Astrocyte (in vitro differentiated cells and primary cell): ENCODE data around the gene PLXDC2.

Source experiments
- EZH2 ChIP-seq: IDR thresholded peaks from 2 replicates; pipeline ENCODE4 v1.6.1; 2012; ENCODE audit warnings: mild to moderate bottlenecking, low read length, inconsistent platforms; ENCODE audit not compliant: insufficient read depth
- TF ChIP-seq, protein P1 (sequence below): IDR thresholded peaks from 2 replicates; pipeline ENCODE4 v1.5.1; 2011; ENCODE audit warnings: low read depth, mild to moderate bottlenecking, inconsistent platforms, low read length, moderate library complexity; ENCODE audit not compliant: insufficient read depth

DNA sequence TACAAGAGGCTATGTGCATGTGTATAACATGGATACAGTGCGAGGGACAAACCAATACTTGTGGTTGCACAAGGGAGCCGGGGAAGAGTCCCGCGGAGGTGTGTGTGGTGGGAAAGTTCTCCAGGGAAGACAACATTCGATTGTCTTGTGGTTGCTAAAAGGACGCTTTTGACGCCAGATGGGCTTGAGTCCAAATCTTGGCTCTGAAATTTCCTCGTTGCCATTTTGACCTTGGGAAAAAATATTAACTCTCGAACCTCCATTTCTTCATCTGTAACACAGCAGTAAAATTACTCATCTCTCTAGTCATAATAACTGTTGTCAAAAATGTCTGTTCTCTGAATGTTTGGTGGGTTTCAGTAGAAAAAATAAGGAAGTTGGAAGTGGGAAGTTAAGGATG is 16.5 kb downstream of the PLXDC2 start:
- TF ChIP-seq, protein P1, sequence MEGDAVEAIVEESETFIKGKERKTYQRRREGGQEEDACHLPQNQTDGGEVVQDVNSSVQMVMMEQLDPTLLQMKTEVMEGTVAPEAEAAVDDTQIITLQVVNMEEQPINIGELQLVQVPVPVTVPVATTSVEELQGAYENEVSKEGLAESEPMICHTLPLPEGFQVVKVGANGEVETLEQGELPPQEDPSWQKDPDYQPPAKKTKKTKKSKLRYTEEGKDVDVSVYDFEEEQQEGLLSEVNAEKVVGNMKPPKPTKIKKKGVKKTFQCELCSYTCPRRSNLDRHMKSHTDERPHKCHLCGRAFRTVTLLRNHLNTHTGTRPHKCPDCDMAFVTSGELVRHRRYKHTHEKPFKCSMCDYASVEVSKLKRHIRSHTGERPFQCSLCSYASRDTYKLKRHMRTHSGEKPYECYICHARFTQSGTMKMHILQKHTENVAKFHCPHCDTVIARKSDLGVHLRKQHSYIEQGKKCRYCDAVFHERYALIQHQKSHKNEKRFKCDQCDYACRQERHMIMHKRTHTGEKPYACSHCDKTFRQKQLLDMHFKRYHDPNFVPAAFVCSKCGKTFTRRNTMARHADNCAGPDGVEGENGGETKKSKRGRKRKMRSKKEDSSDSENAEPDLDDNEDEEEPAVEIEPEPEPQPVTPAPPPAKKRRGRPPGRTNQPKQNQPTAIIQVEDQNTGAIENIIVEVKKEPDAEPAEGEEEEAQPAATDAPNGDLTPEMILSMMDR = no peak
- TF ChIP-seq EZH2 = no peak
